Coronary artery (tissue), 2 donors: Measurements from ENCODE around the gene NCAM1.

ENCODE experiments used
- DNase-seq: peaks from one replicate; pipeline ENCODE4 v3.0.0-alpha.2; 2017; ENCODE audit warnings: low spot score
- H3K27ac ChIP-seq, 2 donors: fragments of 200-600 bp; sonication (generic); one replicate each; pipeline ENCODE4 v1.5.1; 2016 to 2019
- H3K4me3 ChIP-seq: fragments of 200-600 bp; sonication (generic); 2 replicates; pipeline ENCODE4 v1.5.1; 2016; ENCODE audit warnings: mild to moderate bottlenecking, moderate library complexity
- CTCF ChIP-seq: fragments of 200-600 bp; sonication (generic); IDR thresholded peaks from one replicate; pipeline ENCODE4 v1.5.1; 2019; ENCODE audit warnings: antibody characterized with exemption

Gene NCAM1

GRCh38 chr11:112961751-112962578, 745 bp downstream of the NCAM1 start:
- peak overlapping the region; percentile 73 for H3K4me3 ChIP-seq
- no peak for TF ChIP-seq CTCF
- DNase-seq = no peak
- no peak overlapping the region for H3K27ac ChIP-seq

GRCh38 chr11:112962579-112963367, 1.6 kb downstream of the NCAM1 start:
- Histone ChIP-seq H3K27ac (peak overlapping the region in 1 of 2 donors; percentile 9), H3K4me3 (peak overlapping the region; percentile 73)
- no peak for DNase-seq
- TF ChIP-seq CTCF = no peak

- Histone ChIP-seq H3K4me3 (peak overlapping the region; percentile 73), H3K27ac (peak overlapping the region in 1 of 2 donors; percentile 9)
- DNase-seq = no peak
- TF ChIP-seq CTCF = no peak
Observed at GRCh38 chr11:112963368-112963955, 2.2 kb downstream of the NCAM1 start.

- H3K4me3 ChIP-seq = no peak overlapping the region
Observed at GRCh38 chr11:112965656-112966055, 4.4 kb downstream of the NCAM1 start.

GRCh38 chr11:112966561-112966960, 5.3 kb downstream of the NCAM1 start:
- no peak overlapping the region for H3K27ac ChIP-seq
- no peak for DNase-seq

More at GRCh38 chr11:112965656-112966055, 4.4 kb downstream of the NCAM1 start:
- no peak overlapping the region for H3K27ac ChIP-seq
- TF ChIP-seq CTCF = no peak
- DNase-seq = no peak

GRCh38 chr11:112967082-112967481, 5.9 kb downstream of the NCAM1 start:
- Histone ChIP-seq H3K27ac (no peak overlapping the region), H3K4me3 (no peak overlapping the region)
- TF ChIP-seq CTCF = no peak

More at GRCh38 chr11:112966561-112966960, 5.3 kb downstream of the NCAM1 start:
- TF ChIP-seq CTCF = no peak
- H3K4me3 ChIP-seq = no peak overlapping the region

More at GRCh38 chr11:112967082-112967481, 5.9 kb downstream of the NCAM1 start:
- no peak for DNase-seq
